Fibroblast of the aortic adventitia (primary cell): ENCODE results near the gene THOC6. TPM values are rescaled to one million over a fixed set of nuclear protein-coding genes. Genes with fewer than 3 reads are reported as not detected.

Experiments used
- DNase-seq: peaks from one replicate; pipeline ENCODE4 v3.0.0-alpha.2; 2010; ENCODE audit warnings: low read depth
- H3K4me3 ChIP-seq: 2 replicates; pipeline ENCODE4 v1.5.1; 2011; ENCODE audit warnings: low read depth, mild to moderate bottlenecking, control low read depth, low read length, moderate library complexity
- total RNA-seq: library from RNA; depleted of rRNA; stranded (reverse); fragments of >200 nt; gene quantifications from 2 replicates; pipeline ENCODE4 v1.2.3, GENCODE V29; 2012; ENCODE audit warnings: low replicate concordance
- TF ChIP-seq, protein P1 (sequence below): IDR thresholded peaks from 2 replicates; pipeline ENCODE4 v1.5.1; 2011; ENCODE audit warnings: mild to moderate bottlenecking, low read length, control low read depth, inconsistent platforms; ENCODE audit not compliant: insufficient read depth

Gene THOC6
- total RNA-seq, 1 donor: 30.2 TPM

GRCh38 chr16:2985462-2985861, 38.4 kb upstream of the THOC6 start:
- H3K4me3 ChIP-seq: no peak overlapping the region
- TF ChIP-seq, protein P1, sequence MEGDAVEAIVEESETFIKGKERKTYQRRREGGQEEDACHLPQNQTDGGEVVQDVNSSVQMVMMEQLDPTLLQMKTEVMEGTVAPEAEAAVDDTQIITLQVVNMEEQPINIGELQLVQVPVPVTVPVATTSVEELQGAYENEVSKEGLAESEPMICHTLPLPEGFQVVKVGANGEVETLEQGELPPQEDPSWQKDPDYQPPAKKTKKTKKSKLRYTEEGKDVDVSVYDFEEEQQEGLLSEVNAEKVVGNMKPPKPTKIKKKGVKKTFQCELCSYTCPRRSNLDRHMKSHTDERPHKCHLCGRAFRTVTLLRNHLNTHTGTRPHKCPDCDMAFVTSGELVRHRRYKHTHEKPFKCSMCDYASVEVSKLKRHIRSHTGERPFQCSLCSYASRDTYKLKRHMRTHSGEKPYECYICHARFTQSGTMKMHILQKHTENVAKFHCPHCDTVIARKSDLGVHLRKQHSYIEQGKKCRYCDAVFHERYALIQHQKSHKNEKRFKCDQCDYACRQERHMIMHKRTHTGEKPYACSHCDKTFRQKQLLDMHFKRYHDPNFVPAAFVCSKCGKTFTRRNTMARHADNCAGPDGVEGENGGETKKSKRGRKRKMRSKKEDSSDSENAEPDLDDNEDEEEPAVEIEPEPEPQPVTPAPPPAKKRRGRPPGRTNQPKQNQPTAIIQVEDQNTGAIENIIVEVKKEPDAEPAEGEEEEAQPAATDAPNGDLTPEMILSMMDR: no peak
- DNase-seq: no peak

DNA sequence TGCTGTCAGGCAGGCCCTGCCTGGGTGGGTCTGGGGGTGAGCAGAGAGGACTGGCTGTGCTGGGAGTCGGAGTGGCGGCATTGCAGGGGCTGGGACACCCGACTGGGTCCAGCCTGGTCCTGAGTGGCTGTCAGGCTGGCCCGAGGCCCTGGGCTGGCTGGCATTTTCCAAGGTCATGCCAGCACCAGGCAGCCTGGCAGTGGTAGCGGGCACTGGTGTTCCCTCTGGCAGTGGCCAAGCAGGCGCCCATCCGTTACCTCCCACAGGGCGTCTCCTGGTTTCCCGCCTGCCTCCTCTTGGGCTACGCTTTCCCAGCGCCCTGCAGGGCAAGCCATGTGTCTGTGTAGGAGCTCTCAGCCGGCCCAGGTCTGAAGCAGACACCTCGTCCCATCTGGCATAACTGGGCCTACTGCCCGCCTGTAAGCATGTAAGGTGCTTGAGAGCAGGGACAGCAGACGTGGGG, 37.9 kb upstream of the THOC6 start:
- DNase-seq: no peak
- TF ChIP-seq, protein P1: no peak
- H3K4me3 ChIP-seq: no peak overlapping the region

DNA sequence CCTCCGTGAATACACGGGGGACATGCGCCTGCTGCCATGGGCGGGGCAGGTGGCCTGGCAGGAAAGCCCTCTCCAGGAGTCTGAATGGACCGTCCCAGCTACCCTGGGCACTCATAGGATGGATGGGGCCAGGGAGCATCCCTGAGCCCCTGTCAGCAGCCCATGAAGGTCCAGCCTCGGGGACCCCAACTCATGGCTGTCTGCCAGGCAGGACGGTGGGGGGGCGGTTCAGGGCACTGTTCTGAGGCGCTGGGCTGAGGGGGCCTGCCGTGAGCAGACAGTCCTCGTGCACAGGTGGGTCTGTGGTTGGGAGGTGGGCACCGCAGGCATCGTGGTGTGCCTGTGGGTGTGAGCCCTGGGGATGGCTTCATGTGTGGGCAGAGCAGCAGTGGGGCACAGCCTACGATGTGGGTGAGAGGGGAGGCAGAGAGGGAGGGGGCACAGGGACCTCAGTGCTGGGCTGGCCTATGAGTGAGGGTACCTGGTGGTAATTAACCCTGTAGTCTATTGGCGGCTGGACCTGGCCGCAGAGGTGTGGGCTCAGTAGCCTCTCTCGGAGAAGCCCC, 37.1 kb upstream of the THOC6 start:
- TF ChIP-seq, protein P1: no peak
- no peak for DNase-seq
- H3K4me3 ChIP-seq: no peak overlapping the region

- TF ChIP-seq, protein P1: no peak
Observed at GRCh38 chr16:2987286-2987685, 36.5 kb upstream of the THOC6 start.

DNA sequence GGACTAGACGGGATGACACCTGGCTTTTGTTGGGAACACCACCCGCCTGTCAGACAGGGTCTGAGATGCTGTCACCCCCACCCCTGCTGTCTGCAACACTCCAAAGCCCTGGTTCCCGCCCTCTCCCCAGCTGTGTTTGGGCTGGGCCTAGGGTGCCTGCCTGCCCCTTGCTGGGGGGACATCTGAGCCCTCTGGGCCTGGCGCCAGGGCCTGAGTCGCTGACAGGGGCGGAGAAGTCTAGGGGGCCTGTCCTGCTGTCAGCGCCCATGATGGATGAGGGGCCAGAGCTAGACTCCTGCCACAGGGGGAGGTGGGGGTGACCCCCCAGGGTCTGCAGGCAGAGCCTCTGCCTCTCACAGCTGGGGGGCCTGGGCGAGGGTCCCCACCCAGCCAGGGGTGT, 36.0 kb upstream of the THOC6 start:
- no peak for DNase-seq
- TF ChIP-seq, protein P1: no peak
- H3K4me3 ChIP-seq: no peak overlapping the region

More at GRCh38 chr16:2987286-2987685, 36.5 kb upstream of the THOC6 start:
- no peak for DNase-seq
- no peak overlapping the region for H3K4me3 ChIP-seq

DNA sequence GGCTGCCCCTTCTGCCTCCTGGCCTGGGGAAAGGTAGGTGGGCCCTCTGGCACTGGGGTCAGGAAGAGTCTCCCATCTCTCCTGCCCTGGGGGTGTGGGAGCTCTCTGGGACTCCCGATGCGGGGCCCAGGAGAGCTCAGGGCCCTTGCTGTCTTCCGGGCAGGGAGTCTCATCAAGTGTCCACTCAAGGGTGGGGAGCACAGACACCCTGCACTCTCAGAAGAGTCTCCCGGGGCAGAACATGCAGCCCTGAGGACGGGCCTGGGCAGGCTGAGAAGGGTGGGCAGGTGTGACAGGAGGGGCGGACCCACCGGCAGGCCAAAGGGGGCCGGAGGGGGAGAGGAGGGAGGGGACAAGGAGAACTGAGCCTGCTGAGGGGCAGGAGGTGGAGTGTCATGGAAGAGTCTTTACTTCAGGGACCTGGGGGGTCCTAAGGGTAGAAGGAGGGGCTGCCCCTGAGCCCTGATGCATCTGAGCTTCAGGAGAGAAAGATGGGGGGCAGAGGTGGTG, 35.2 kb upstream of the THOC6 start:
- DNase-seq: no peak
- no peak overlapping the region for H3K4me3 ChIP-seq
- TF ChIP-seq, protein P1: no peak

GRCh38 chr16:2990891-2991290, 32.9 kb upstream of the THOC6 start:
- TF ChIP-seq, protein P1: no peak
- no peak for DNase-seq
- no peak overlapping the region for H3K4me3 ChIP-seq
